CD4-positive, alpha-beta T cell treated with Interleukin-17A for 4 hours (primary cell): ENCODE measurements around the gene ZNF525.
"Not testable (repeated sequence)": the region's sequence is repeated elsewhere in the genome, so short reads cannot be mapped to it uniquely, and the experiment has no call there.

Experiments used
- DNase-seq: peaks from one replicate; pipeline ENCODE4 v3.0.0-alpha.2; 2020; ENCODE audit warnings: mixed read lengths

The ZNF525 gene

DNA sequence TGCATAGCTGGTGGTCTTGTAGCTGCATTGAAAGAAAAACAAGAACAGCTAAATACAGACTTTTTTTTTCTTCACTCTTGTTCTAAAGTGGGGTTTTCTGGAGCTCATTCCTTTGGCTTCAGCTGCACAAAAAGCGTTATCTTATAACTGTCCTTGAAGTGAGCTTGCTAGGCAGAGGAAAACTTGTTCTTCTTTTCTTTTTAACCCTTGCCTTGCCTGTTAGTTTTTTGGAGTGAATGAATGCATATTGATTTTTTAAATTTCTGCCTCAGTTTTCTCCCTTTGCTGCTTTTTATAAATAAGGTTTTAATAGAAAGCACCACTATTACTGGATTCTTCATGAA, 31.0 kb downstream of the ZNF525 start:
- DNase-seq = no peak

DNA sequence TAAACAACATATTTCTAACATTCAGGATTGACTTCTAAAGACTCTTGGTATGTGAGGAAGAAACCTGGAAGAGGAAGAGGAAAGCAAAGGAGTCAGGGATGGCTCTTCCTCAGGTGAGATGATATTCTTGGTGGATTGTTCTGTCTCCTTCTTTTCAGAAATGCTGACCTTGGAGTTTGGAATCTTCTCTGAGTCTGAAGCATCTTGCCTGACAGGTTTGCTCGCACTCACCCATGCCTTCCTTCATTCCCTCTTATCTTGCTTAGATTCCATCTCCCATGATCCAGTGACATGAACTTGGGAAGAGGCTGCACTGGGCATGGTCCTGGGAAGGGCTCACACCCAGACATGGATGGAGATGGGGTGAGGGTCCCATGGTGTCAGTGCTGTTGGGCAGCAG, 32.4 kb downstream of the ZNF525 start:
- not testable (repeated sequence) for DNase-seq

DNA sequence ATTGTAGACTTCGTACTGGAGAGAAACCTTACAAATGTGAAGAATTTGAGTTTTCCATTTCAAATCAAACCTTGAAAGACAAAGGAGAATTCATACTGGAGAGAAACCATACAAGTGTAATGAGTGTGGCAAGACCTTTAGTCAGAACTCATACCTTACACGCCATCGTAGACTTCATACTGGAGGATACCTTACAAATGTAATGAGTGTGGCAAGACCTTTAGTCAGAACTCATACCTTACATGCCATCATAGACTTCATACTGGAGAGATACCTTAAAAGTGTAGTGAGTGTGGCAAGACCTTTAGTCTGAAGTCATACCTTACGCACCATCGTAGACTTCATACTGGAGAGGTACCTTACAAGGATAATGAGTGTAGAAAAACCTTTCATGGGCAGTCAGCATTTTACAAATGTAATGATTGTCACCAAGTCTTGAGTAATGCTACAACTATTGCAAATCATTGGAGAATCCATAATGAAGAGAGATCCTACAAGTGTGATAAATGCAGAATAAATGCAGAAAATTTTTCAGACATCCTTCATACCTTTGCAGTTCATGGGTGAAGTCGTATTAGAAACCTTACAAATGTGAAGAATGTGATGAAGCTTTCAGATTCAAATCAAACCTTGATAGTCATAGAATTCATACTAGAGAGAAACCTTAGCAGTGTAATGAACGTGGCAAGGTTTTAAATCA, 44.1 kb downstream of the ZNF525 start:
- no peak for DNase-seq

DNA sequence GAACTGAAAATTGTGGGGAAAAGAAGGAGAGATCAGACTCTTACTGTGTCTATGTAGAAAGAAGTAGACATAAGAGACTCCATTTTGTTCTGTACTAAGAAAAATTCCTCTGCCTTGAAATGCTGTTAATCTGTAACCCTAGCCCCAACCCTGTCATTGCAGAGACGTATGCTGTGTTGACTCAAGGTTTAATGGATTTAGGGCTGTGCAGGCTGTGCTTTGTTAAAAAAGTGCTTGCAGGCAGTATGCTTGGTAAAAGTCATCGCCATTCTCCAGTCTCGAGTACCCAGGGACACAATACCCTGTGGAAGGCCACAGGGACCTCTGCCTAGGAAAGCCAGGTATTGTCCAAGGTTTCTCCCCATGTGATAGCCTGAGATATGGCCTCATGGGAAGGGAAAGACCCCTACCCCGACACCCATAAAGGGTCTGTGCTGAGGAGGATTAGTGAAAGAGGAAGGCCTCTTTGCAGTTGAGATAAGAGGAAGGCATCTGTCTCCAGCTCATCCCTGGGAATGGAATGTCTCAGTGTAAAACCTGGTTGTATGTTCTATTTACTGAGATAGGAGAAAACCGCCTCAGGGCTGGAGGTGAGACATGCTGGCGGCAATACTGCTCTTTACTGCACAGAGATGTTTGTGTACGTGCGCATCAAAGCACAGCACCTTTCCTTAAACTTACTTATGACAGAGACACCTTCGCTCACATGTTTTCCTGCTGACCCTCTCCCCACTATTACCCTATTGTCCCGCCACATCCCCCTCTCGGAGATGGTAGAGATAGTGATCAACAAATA, 55.2 kb downstream of the ZNF525 start:
- DNase-seq = not testable (repeated sequence)

DNA sequence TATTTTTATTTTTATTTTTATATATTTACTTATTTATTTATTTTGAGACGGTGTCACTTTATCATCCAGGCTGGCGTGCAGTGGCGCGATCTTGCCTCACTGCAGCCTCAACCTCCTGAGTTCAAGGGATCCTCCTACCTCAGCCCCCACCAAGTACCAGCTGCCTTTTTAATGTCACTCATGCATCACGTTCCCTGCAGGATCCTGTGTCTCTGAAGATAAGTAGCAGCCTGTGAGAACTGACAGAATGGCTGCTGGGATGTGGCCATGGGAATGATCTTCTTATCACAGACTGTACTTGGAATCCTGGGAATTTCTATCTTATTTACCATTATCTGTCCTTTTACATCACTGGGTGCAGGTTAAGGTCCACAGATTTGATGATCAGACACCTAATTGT, 57.0 kb downstream of the ZNF525 start:
- DNase-seq = no peak

DNA sequence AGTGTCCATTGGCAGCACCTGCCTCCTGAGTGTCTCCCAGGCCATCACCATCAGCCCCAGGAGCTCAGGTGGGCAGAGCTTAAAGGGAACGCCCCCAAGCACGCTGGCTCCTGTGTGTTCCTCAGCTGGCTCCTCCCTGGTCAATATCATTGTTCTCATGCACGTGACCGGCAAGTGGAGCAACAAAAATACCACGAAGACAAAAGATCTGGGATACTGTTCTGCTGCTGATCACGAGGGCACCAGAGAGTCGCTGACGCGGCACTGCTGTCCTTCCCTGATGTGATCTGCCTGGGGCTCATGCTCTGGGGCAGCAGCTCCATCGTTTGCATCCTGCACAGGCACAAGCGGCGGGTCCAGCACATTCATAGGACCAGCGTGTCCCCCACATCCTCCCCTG, 57.6 kb downstream of the ZNF525 start:
- DNase-seq = not testable (repeated sequence)

DNA sequence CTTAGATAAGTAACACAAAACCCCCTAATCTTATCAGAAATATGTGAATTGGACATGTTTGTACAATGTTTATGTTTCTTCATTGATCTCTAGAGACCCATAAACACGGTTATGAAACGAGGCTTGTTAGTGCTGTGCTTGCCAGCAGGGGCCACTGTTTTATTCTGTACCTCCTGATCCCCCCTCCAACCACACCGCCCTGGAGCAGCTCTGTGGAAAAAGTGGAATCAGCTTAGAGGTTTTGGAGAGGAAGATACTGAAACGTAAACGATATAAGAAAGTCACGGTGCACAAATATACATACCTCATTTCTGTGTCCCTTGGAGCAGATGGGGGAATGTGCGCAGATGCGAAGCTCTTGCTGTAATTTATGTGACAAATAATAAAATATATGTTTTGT, 58.2 kb downstream of the ZNF525 start:
- not testable (repeated sequence) for DNase-seq

DNA sequence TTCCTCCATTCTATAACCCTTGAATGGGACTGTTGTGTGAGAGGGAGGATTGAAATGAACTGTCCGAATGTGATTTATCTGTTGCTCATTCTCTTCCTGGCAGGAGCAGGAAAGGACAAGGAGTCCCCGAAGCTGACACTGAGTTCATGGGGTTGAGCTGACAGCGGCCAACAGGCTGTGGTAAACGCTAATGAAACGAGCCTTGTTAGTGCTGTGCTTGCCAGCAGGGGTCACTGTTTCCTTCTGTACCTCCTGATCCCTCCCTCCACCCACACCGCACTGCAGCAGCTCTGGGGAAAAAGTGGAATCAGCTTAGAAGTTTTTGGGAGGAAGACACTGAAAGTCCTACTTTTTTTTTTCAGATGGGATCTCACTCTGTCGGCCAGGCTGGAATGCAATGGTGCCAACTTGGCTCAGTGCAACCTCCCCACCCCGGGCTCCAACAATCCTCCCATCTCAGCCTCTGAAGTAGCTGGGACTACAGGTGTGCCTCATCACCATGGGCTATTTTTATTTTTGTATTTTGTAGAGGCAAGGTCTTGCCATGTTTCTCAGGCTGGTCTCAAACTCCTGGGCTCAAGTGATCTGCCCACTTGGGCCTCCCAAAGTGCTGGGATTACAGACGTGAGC, 59.6 kb downstream of the ZNF525 start:
- peak; percentile 82 for DNase-seq

DNA sequence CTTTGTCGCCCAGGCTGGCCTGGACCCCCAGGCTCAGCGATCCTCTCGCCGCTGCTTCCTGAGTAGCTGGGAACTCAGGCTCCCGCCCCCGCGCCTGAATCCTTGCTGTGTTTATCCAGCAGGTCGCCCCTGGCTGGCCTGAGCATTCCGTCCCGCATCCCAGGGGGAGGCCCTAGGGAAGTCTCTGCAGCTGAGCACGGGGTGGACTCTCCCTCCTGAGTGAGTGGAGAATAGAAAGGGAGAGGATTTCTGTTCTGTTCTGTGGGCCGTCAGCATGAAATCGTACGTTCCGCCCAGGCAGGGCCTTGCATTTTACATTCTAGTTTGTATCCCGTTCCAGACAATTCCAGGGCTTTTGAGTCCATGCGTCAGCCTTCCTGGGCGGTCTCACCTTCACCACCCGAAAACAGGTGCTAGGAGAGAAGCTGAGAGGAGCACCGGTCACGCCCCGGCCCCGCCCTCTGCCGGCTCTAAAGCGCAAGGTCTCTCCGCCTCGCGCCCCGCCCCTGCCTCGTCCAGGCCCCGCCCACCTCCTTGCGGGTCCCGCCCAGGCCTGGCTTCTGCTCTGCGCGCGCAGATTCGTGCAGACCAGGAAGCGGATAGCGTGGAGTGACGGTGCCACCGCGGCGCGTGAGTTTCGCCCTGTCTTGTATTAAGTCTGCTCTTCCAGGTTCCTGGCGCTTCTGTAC, 66.0 kb downstream of the ZNF525 start, which contains the start of gene ZNF761:
TSS of gene ZNF761 (plus strand) at position 586 of the 689 bp plus-strand sequence. CDS start 15,285 bp downstream, outside the sequence.
- peak; percentile 99 for DNase-seq

DNA sequence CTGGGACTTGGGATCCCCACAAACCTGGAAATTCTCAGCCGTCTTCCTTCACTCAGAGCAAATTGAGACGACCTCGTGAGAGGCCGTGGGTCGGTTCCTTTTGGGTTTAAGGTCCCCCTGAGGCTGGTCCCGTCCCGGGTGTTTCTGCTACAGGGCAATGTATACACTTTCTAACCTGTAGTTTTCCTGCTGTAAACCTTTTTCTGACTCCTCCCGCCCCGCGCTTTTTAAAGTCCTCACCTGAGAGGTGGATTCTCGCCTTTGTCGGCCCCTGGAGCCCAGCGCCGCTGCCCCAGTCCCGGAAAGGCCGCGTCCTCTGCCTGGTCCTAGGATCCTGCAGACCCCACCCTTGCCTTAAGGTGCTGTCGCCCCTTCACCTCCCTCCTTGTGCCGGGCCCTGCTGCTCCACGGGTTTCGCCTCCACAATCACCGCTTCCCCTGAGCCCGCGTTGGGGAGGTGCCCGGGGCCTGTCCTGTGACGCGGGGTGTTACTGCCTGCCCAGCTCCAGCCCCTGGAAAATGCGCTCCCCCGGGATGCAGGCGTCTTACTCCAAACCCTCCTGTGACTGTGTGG, 66.7 kb downstream of the ZNF525 start:
- no peak for DNase-seq
